CD4-positive, alpha-beta memory T cell (primary cell): ENCODE results near the gene GNS. TPM values are rescaled to one million over a fixed set of nuclear protein-coding genes. Genes with fewer than 3 reads are reported as not detected.
"Not testable (repeated sequence)": the region's sequence is repeated elsewhere in the genome, so short reads cannot be mapped to it uniquely, and the experiment has no call there.

Experiments used
- CTCF ChIA-PET: fragments of 350-600 bp; sonication (Branson Sonifier 250); formaldehyde crosslinking; loops from one replicate; lab custom pipeline; 2021; ENCODE audit warnings: inconsistent platforms; ENCODE audit not compliant: partially characterized antibody; lab: Charles Lee
- POLR2A ChIA-PET: fragments of 350-600 bp; sonication (Branson Sonifier 250); formaldehyde crosslinking; loops from one replicate; lab custom pipeline; 2021; ENCODE audit not compliant: partially characterized antibody; lab: Charles Lee
- DNase-seq, 5 donors: peaks; one replicate each; pipeline versions ENCODE4 v3.0.0 to v3.0.0-alpha.2; 2020 to 2022; ENCODE audit warnings: mixed read lengths in 1 of 5
- H3K27ac ChIP-seq: one replicate; pipeline ENCODE4 v1.7.0; 2013; ENCODE audit warnings: low read depth, low read length
- H3K27me3 ChIP-seq: 2 replicates; pipeline ENCODE4 v1.7.0; 2013; ENCODE audit warnings: mild to moderate bottlenecking, low read length, moderate library complexity; ENCODE audit not compliant: insufficient read depth
- H3K36me3 ChIP-seq: 2 replicates; pipeline ENCODE4 v1.7.0; 2013; ENCODE audit warnings: mild to moderate bottlenecking, low read length, moderate library complexity; ENCODE audit not compliant: insufficient read depth
- H3K4me1 ChIP-seq: 2 replicates; pipeline ENCODE4 v1.7.0; 2013; ENCODE audit warnings: mild to moderate bottlenecking, low read length, moderate library complexity; ENCODE audit not compliant: insufficient read depth
- H3K4me3 ChIP-seq, 2 donors: one replicate each; pipeline ENCODE4 v1.7.0; 2013; ENCODE audit warnings: low read length in 2 of 2, mild to moderate bottlenecking in 1 of 2
- H3K9me3 ChIP-seq, 2 donors: one replicate each; pipeline ENCODE4 v1.7.0; 2013; ENCODE audit warnings: low read length in 2 of 2, control low read depth in 1 of 2; ENCODE audit not compliant: control insufficient read depth in 1 of 2
- H3K27ac Mint-ChIP-seq, 7 donors: one replicate each; pipeline ENCODE4 v1.8.0; 2020 to 2021; ENCODE audit warnings: mixed read lengths in 7 of 7, mild to moderate bottlenecking in 6 of 7, inconsistent platforms in 3 of 7, moderate library complexity in 3 of 7
- H3K27me3 Mint-ChIP-seq, 2 donors: one replicate each; pipeline ENCODE4 v1.8.0; 2020 to 2021; ENCODE audit warnings: mixed read lengths in 2 of 2
- H3K36me3 Mint-ChIP-seq, 2 donors: one replicate each; pipeline ENCODE4 v1.8.0; 2020 to 2021; ENCODE audit warnings: mixed read lengths in 2 of 2, inconsistent platforms in 1 of 2, mild to moderate bottlenecking in 1 of 2
- H3K4me1 Mint-ChIP-seq, 4 donors: one replicate each; pipeline ENCODE4 v1.8.0; 2020 to 2021; ENCODE audit warnings: mixed read lengths in 4 of 4, mild to moderate bottlenecking in 1 of 4
- H3K4me3 Mint-ChIP-seq, 8 donors: one replicate each; pipeline ENCODE4 v1.8.0; 2020 to 2021; ENCODE audit warnings: mixed read lengths in 8 of 8, mild to moderate bottlenecking in 7 of 8, moderate library complexity in 6 of 8, inconsistent platforms in 3 of 8
- H3K9me3 Mint-ChIP-seq, 8 donors: one replicate each; pipeline ENCODE4 v1.8.0; 2020 to 2021; ENCODE audit warnings: mixed read lengths in 8 of 8, mild to moderate bottlenecking in 5 of 8, inconsistent platforms in 3 of 8, moderate library complexity in 1 of 8
- intact Hi-C: fragments of 100-400 bp; cut with micrococcal nuclease; formaldehyde crosslinking; loops from one replicate; pipeline ENCODE4 v1.15.1; 2023
- polyA plus RNA-seq, 2 donors: library from polyadenylated mRNA; unstranded; fragments of 300-500 nt; fragmentation: Illumina TruSeq; gene quantifications; one replicate each; pipeline ENCODE4 v1.2.3, GENCODE V29; 2021
- total RNA-seq, 2 experiments: library from RNA; stranded (reverse); gene quantifications; one replicate each; pipeline ENCODE4 v1.2.3, GENCODE V29; 2021

GNS gene
- total and polyA plus RNA-seq, 4 experiments from 2014 or later = 34.2 to 77.0 (median 35.9) TPM

GRCh38 chr12:64695550-64695949 is 63.7 kb downstream of the GNS start:
- H3K4me1 ChIP-seq = peaks cover 80% of the 10 kb centered on the region
- peak overlapping the region; percentile 54 to 91 (median 78) for H3K27ac Mint-ChIP-seq
- H3K36me3 Mint-ChIP-seq = peaks cover 57 to 62% of the 10 kb centered on the region in 2 donors
- H3K36me3 ChIP-seq = peaks cover 35% of the 10 kb centered on the region
- CTCF ChIA-PET = interaction anchor here (0.9 to 16.0 kb wide), 17 partner anchors 9 to 150 kb away, joined by 3 to 252 read pairs (median 14); partner anchors contain the start of gene RASSF3
- POLR2A ChIA-PET = interaction anchor here (1.4 to 12.4 kb wide), 4 partner anchors 16 to 83 kb away, joined by 3 to 231 read pairs (median 170); partner anchors contain the start of gene RASSF3
- H3K4me1 Mint-ChIP-seq = peaks cover 55 to 80% (median 68%) of the 10 kb centered on the region in 4 donors
- H3K27me3 Mint-ChIP-seq = no peaks in the 10 kb centered on the region
- no peaks in the 10 kb centered on the region for H3K9me3 Mint-ChIP-seq
- DNase-seq = no peak
- H3K27ac ChIP-seq = no peak overlapping the region
- H3K27me3 ChIP-seq = no peaks in the 10 kb centered on the region
- H3K4me3 Mint-ChIP-seq = peak overlapping the region in 3 of 8 donors; percentile 17 to 36 (median 27)
- H3K4me3 ChIP-seq = no peak overlapping the region
- no peaks in the 10 kb centered on the region for H3K9me3 ChIP-seq
- intact Hi-C loops = no loop called here

- Mint-ChIP-seq H3K4me1 (peaks cover 53 to 79% (median 63%) of the 10 kb centered on the region in 4 donors), H3K9me3 (no peaks in the 10 kb centered on the region), H3K27me3 (no peaks in the 10 kb centered on the region), H3K27ac (peak overlapping the region; percentile 62 to 91 (median 83)), H3K36me3 (peaks cover 54 to 59% of the 10 kb centered on the region in 2 donors), H3K4me3 (peak overlapping the region in 6 of 8 donors; percentile 9 to 67 (median 26))
- H3K4me3 ChIP-seq = no peak overlapping the region
- CTCF ChIA-PET = interaction anchor here (0.7 to 16.0 kb wide), 14 partner anchors 16 to 157 kb away, joined by 3 to 252 read pairs (median 20); partner anchors contain the start of gene RASSF3
- peaks cover 36% of the 10 kb centered on the region for H3K36me3 ChIP-seq
- H3K27me3 ChIP-seq = no peaks in the 10 kb centered on the region
- DNase-seq = no peak
- H3K9me3 ChIP-seq = no peaks in the 10 kb centered on the region
- intact Hi-C loops = loop anchor here (1.0 kb wide), 1 partner anchor 10 kb away; no protein-coding TSS in a partner anchor
- POLR2A ChIA-PET = interaction anchor here (1.4 to 12.4 kb wide), 6 partner anchors 15 to 145 kb away, joined by 3 to 231 read pairs (median 72); partner anchors contain the start of gene RASSF3
- H3K27ac ChIP-seq = no peak overlapping the region
- H3K4me1 ChIP-seq = peaks cover 77% of the 10 kb centered on the region
Observed at GRCh38 chr12:64694130-64695040, 64.8 kb downstream of the GNS start.

- POLR2A ChIA-PET = interaction anchor here (0.6 to 12.4 kb wide), 6 partner anchors 13 to 247 kb away, joined by 3 to 231 read pairs (median 72); partner anchors contain the start of gene RASSF3
- H3K4me1 Mint-ChIP-seq = peaks cover 63 to 88% (median 73%) of the 10 kb centered on the region in 4 donors
- Histone ChIP-seq H3K4me1 (peaks cover 86% of the 10 kb centered on the region), H3K27ac (peak overlapping the region; percentile 28), H3K27me3 (no peaks in the 10 kb centered on the region), H3K36me3 (peaks cover 45% of the 10 kb centered on the region), H3K9me3 (no peaks in the 10 kb centered on the region), H3K4me3 (no peak overlapping the region)
- intact Hi-C loops = no loop called here
- CTCF ChIA-PET = interaction anchor here (0.9 to 16.0 kb wide), 6 partner anchors 9 to 142 kb away, joined by 3 to 252 read pairs (median 4); no protein-coding TSS in a partner anchor
- H3K9me3 Mint-ChIP-seq = no peaks in the 10 kb centered on the region
- no peaks in the 10 kb centered on the region for H3K27me3 Mint-ChIP-seq
- H3K4me3 Mint-ChIP-seq = peak overlapping the region in 5 of 8 donors; percentile 11 to 48 (median 25)
- H3K36me3 Mint-ChIP-seq = peaks cover 66 to 75% of the 10 kb centered on the region in 2 donors
- no peak for DNase-seq
- peak overlapping the region; percentile 66 to 97 (median 85) for H3K27ac Mint-ChIP-seq
Observed at GRCh38 chr12:64691795-64692583, 67.2 kb downstream of the GNS start.

DNA sequence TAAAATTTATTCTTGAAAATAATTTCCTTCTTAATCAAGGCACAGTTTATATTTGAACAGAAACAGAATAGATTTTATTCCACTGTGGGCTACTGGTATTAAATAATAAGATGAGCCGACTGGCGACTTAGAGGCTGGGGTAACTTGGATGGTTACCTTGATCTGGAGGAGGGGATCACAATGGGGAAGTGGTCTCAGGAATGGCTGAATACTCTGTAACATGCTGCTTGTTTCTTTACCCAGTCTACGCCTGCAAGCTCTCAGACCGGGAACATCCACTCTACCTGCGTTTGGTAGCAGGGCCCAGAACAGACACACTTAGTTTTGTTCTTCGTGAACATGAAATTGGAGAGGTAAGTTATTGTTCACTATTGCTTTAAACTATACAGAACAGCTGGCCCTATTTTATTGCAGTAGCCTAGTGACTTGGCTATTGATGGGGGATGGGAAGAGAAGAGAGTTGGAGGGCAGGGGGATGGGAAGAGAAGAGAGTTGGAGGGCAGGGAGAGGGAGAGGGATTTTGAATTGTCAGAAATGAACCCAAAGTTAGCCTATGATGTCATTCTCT is 67.9 kb downstream of the GNS start:
- H3K9me3 Mint-ChIP-seq = no peaks in the 10 kb centered on the region
- ChIA-PET POLR2A (interaction anchor here (0.6 to 12.4 kb wide), 6 partner anchors 12 to 246 kb away, joined by 3 to 231 read pairs (median 72); partner anchors contain the start of gene RASSF3), CTCF (interaction anchor here (0.9 to 16.0 kb wide), 5 partner anchors 8 to 141 kb away, joined by 3 to 252 read pairs (median 4); no protein-coding TSS in a partner anchor)
- H3K27ac Mint-ChIP-seq = peak overlapping the region; percentile 66 to 97 (median 79)
- Histone ChIP-seq H3K9me3 (no peaks in the 10 kb centered on the region), H3K4me1 (peaks cover 86% of the 10 kb centered on the region), H3K27ac (peak overlapping the region; percentile 28), H3K36me3 (peaks cover 40% of the 10 kb centered on the region), H3K4me3 (no peak overlapping the region), H3K27me3 (no peaks in the 10 kb centered on the region)
- H3K4me1 Mint-ChIP-seq = peaks cover 58 to 82% (median 67%) of the 10 kb centered on the region in 4 donors
- H3K4me3 Mint-ChIP-seq = peak overlapping the region in 3 of 8 donors; percentile 20 to 48 (median 43)
- H3K36me3 Mint-ChIP-seq = peaks cover 63 to 72% of the 10 kb centered on the region in 2 donors
- intact Hi-C loops = no loop called here
- DNase-seq = no peak
- no peaks in the 10 kb centered on the region for H3K27me3 Mint-ChIP-seq

- DNase-seq, H3K9me3 ChIP-seq, H3K9me3 Mint-ChIP-seq, intact Hi-C loops, H3K27ac ChIP-seq, H3K4me3 ChIP-seq, H3K27me3 Mint-ChIP-seq, H3K27me3 ChIP-seq: not testable (repeated sequence)
- peaks cover 42% of the 10 kb centered on the region for H3K36me3 ChIP-seq
- Mint-ChIP-seq H3K4me3 (peak overlapping the region in 1 of 8 donors; percentile 36), H3K27ac (peak overlapping the region in 5 of 7 donors; percentile 27 to 97 (median 57)), H3K36me3 (peaks cover 70 to 75% of the 10 kb centered on the region in 2 donors), H3K4me1 (peaks cover 57 to 82% (median 66%) of the 10 kb centered on the region in 4 donors)
- peaks cover 87% of the 10 kb centered on the region for H3K4me1 ChIP-seq
- POLR2A ChIA-PET = interaction anchor here (1.4 to 12.4 kb wide), 4 partner anchors 11 to 78 kb away, joined by 4 to 231 read pairs (median 170); partner anchors contain the start of gene RASSF3
- CTCF ChIA-PET = interaction anchor here (1.2 to 16.0 kb wide), 6 partner anchors 8 to 140 kb away, joined by 4 to 252 read pairs (median 14); no protein-coding TSS in a partner anchor
Observed at GRCh38 chr12:64690236-64690635, 69.0 kb downstream of the GNS start.

DNA sequence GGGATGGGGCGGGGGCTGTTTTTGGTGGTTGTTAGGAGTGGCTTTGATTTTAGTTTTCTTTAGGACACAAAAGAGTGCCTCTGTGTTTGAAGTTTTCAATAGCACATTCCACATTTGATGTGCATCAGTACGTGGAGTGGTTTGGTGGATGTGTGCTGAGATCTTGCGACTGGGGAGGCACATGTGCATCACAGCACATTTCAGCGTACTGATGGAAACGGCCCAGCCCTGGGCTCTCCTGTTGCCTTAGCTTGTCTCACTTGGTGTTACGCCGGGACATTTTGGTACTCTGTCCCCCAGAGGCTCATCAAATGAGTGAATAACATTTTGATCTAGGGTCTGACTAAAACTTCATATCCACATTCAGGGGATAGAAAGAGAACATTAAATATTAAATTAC is 70.5 kb downstream of the GNS start:
- ChIA-PET POLR2A (interaction anchor here (0.8 to 12.4 kb wide), 9 partner anchors 9 to 139 kb away, joined by 3 to 231 read pairs (median 4); partner anchors contain the start of gene RASSF3), CTCF (interaction anchor here (0.9 to 16.0 kb wide), 15 partner anchors 9 to 144 kb away, joined by 3 to 252 read pairs (median 5); no protein-coding TSS in a partner anchor)
- no peaks in the 10 kb centered on the region for H3K9me3 ChIP-seq
- H3K27me3 Mint-ChIP-seq = no peaks in the 10 kb centered on the region
- H3K27ac ChIP-seq = peak overlapping the region; percentile 19
- H3K4me3 ChIP-seq = no peak overlapping the region
- H3K4me3 Mint-ChIP-seq = peak overlapping the region in 7 of 8 donors; percentile 52 to 71 (median 69)
- peaks cover 87% of the 10 kb centered on the region for H3K4me1 ChIP-seq
- intact Hi-C loops = no loop called here
- H3K4me1 Mint-ChIP-seq = peaks cover 56 to 83% (median 68%) of the 10 kb centered on the region in 4 donors
- H3K36me3 Mint-ChIP-seq = peaks cover 65 to 69% of the 10 kb centered on the region in 2 donors
- no peak for DNase-seq
- H3K27me3 ChIP-seq = no peaks in the 10 kb centered on the region
- peak overlapping the region; percentile 48 to 97 (median 88) for H3K27ac Mint-ChIP-seq
- H3K36me3 ChIP-seq = peaks cover 36% of the 10 kb centered on the region
- H3K9me3 Mint-ChIP-seq = peaks cover 0 to under 1% (median 0%) of the 10 kb centered on the region in 8 donors
